H1 (cell line): ENCODE data around the gene PPP1R12B.

ENCODE experiments used
- CBX5 ChIP-seq: fragments of 300-800, 300-1000 bp; sonication (generic); IDR thresholded peaks from 2 replicates; pipeline ENCODE4 v1.7.1; 2016; ENCODE audit warnings: antibody characterized with exemption, low read length, low read depth
- CHD1 ChIP-seq: IDR thresholded peaks from 2 replicates; pipeline ENCODE4 v1.6.1; 2012; ENCODE audit warnings: low read depth, low read length, improper control_type of control experiment
- EP300 ChIP-seq, 2 experiments: IDR thresholded peaks; 1 replicate in 1 of 2; 2 replicates in 1 of 2; pipeline ENCODE4 v1.6.1; 2011 to 2012; ENCODE audit warnings: low read depth in 2 of 2, low read length in 2 of 2, mild to moderate bottlenecking in 2 of 2, borderline replicate concordance in 1 of 2, inconsistent platforms in 1 of 2, moderate library complexity in 1 of 2
- GABPA ChIP-seq: IDR thresholded peaks from 2 replicates; pipeline ENCODE4 v1.6.1; 2011; ENCODE audit warnings: mild to moderate bottlenecking, low read length, moderate library complexity, borderline replicate concordance; ENCODE audit not compliant: insufficient read depth
- POLR2A ChIP-seq, 2 experiments: IDR thresholded peaks; 1 replicate in 1 of 2; 2 replicates in 1 of 2; pipeline ENCODE4 v1.6.1; 2011; ENCODE audit warnings: low read depth in 2 of 2, low read length in 2 of 2, mild to moderate bottlenecking in 2 of 2; ENCODE audit errors: control extremely low read depth in 1 of 2
- POLR2AphosphoS5 ChIP-seq: IDR thresholded peaks from 2 replicates; pipeline ENCODE4 v1.6.1; 2011; ENCODE audit warnings: low read depth, low read length
- SIRT6 ChIP-seq: IDR thresholded peaks from one replicate; pipeline ENCODE4 v1.7.1; 2012; ENCODE audit warnings: low read length, inconsistent platforms
- SP1 ChIP-seq: IDR thresholded peaks from 2 replicates; pipeline ENCODE4 v1.6.1; 2011; ENCODE audit warnings: low read depth, low read length
- YY1 ChIP-seq: IDR thresholded peaks from 2 replicates; pipeline ENCODE4 v1.6.1; 2011; ENCODE audit warnings: low read depth, mild to moderate bottlenecking, low read length
- TF ChIP-seq, protein P1 (sequence below), 3 experiments: IDR thresholded peaks; 1 replicate in 2 of 3; 2 replicates in 1 of 3; pipeline versions ENCODE4 v1.5.1 to v1.6.1; 2011; ENCODE audit warnings: low read length in 3 of 3, mild to moderate bottlenecking in 3 of 3, inconsistent platforms in 2 of 3, low read depth in 1 of 3, moderate library complexity in 1 of 3; ENCODE audit not compliant: insufficient read depth in 1 of 3; ENCODE audit errors: control extremely low read depth in 1 of 3
- TF ChIP-seq, protein P2 (sequence below): IDR thresholded peaks from 2 replicates; pipeline ENCODE4 v1.6.1; 2012; ENCODE audit warnings: inconsistent platforms
- TF ChIP-seq, protein P3 (sequence below): IDR thresholded peaks from 2 replicates; pipeline ENCODE4 v1.6.1; 2011; ENCODE audit warnings: low read length, improper control_type of control experiment
- TF ChIP-seq, protein P4 (sequence below): IDR thresholded peaks from 2 replicates; pipeline ENCODE4 v1.6.1; 2012; ENCODE audit warnings: inconsistent platforms

DNA sequence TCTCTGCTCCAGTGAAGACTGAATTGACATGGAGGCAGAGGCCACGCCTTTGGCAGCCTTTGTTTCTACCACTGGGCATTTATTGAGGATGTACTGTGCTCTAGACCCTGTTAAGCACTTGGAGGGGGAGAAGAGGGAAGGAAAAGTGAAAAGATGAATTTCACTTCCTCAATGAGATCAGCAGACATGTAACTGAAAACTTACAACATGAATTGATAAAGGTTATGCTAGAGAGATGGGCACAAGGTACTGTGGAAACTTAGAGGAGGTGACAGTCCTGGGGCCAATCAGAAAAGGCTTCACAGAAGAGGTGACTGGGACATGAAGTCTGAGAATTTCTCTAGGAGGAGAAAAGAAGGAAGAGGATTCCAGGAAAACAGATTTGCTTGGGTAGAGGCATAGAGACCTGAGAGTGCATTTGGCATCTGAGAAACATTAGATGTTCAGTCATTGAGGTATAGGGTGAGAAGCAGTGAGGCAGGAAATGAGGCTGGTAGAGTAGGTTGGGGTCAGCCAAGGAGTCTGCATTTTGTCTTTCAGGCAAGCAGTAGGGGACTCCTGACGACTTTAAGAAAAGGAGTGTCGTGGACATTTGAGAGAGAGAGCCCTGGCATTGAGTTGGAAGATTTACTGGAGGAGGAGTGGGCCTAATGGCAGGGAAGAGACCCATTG, 248.7 kb downstream of the PPP1R12B start:
- TF ChIP-seq CBX5 = no peak
- TF ChIP-seq, protein P1, sequence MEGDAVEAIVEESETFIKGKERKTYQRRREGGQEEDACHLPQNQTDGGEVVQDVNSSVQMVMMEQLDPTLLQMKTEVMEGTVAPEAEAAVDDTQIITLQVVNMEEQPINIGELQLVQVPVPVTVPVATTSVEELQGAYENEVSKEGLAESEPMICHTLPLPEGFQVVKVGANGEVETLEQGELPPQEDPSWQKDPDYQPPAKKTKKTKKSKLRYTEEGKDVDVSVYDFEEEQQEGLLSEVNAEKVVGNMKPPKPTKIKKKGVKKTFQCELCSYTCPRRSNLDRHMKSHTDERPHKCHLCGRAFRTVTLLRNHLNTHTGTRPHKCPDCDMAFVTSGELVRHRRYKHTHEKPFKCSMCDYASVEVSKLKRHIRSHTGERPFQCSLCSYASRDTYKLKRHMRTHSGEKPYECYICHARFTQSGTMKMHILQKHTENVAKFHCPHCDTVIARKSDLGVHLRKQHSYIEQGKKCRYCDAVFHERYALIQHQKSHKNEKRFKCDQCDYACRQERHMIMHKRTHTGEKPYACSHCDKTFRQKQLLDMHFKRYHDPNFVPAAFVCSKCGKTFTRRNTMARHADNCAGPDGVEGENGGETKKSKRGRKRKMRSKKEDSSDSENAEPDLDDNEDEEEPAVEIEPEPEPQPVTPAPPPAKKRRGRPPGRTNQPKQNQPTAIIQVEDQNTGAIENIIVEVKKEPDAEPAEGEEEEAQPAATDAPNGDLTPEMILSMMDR (IDR thresholded peaks at IDR 0.05; ENCODE audit: control extremely low read depth in 1 of 3, insufficient read depth in 1 of 3, low read depth in 1 of 3, low read length in 3 of 3) = no peak
- TF ChIP-seq YY1 = no peak
- TF ChIP-seq CHD1 = no peak
- TF ChIP-seq, protein P2, sequence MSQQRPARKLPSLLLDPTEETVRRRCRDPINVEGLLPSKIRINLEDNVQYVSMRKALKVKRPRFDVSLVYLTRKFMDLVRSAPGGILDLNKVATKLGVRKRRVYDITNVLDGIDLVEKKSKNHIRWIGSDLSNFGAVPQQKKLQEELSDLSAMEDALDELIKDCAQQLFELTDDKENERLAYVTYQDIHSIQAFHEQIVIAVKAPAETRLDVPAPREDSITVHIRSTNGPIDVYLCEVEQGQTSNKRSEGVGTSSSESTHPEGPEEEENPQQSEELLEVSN = no peak
- TF ChIP-seq, protein P3, sequence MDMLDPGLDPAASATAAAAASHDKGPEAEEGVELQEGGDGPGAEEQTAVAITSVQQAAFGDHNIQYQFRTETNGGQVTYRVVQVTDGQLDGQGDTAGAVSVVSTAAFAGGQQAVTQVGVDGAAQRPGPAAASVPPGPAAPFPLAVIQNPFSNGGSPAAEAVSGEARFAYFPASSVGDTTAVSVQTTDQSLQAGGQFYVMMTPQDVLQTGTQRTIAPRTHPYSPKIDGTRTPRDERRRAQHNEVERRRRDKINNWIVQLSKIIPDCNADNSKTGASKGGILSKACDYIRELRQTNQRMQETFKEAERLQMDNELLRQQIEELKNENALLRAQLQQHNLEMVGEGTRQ = no peak
- TF ChIP-seq POLR2A (IDR thresholded peaks at IDR 0.05; ENCODE audit: control extremely low read depth in 1 of 2, low read depth in 2 of 2, low read length in 2 of 2) = no peak
- TF ChIP-seq GABPA = no peak
- TF ChIP-seq, protein P4, sequence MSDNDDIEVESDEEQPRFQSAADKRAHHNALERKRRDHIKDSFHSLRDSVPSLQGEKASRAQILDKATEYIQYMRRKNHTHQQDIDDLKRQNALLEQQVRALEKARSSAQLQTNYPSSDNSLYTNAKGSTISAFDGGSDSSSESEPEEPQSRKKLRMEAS = no peak
- TF ChIP-seq SIRT6 = no peak
- no peak for TF ChIP-seq POLR2AphosphoS5
- TF ChIP-seq SP1 = no peak
- no peak for TF ChIP-seq EP300 (IDR thresholded peaks at IDR 0.05; ENCODE audit: borderline replicate concordance in 1 of 2, low read depth in 2 of 2, low read length in 2 of 2)
